Breast epithelium (tissue), 3 donors: ENCODE measurements around the gene OGFR.

ENCODE experiments used
- CTCF ChIP-seq, 3 donors: fragments of 450-650 bp; IDR thresholded peaks; one replicate each; pipeline ENCODE4 v1.5.1; 2016 to 2017; ENCODE audit warnings: antibody characterized with exemption in 3 of 3, mild to moderate bottlenecking in 3 of 3, moderate library complexity in 3 of 3
- POLR2A ChIP-seq: fragments of 450-650 bp; IDR thresholded peaks from one replicate; pipeline ENCODE4 v1.6.1; 2016; ENCODE audit warnings: antibody characterized with exemption, mild to moderate bottlenecking, moderate library complexity

- TF ChIP-seq CTCF (IDR thresholded peaks at IDR 0.05) (no peak), POLR2A (no peak)
These were observed 34.3 kb upstream of the OGFR start for GRCh38 chr20:62770111-62770910.
